ENCODE data around the gene ALG13. TPM values are rescaled to one million over a fixed set of nuclear protein-coding genes. Genes with fewer than 3 reads are reported as not detected.
"Not testable (repeated sequence)": the region's sequence is repeated elsewhere in the genome, so short reads cannot be mapped to it uniquely, and the experiment has no call there.

Gene ALG13
- polyA plus RNA-seq, 4 donors, result 43.2 to 57.7 (median 51.5) TPM

GRCh38 chrX:111743316-111743715 lies 62.3 kb downstream of the ALG13 start:
- no peak for DNase-seq (ENCODE audit: low read depth in 4 of 4, low spot score in 3 of 4)

GRCh38 chrX:111756486-111756885 lies 75.5 kb downstream of the ALG13 start:
- no peak for DNase-seq (ENCODE audit: low read depth in 4 of 4, low spot score in 3 of 4)

- DNase-seq (ENCODE audit: low read depth in 4 of 4, low spot score in 3 of 4), result no peak
Measured at GRCh38 chrX:111759686-111760085, 78.7 kb downstream of the ALG13 start.

- DNase-seq (ENCODE audit: low read depth in 4 of 4, low spot score in 3 of 4), result no peak
Measured at GRCh38 chrX:111761578-111762135, 80.7 kb downstream of the ALG13 start.

- DNase-seq (ENCODE audit: low read depth in 4 of 4, low spot score in 3 of 4), result no peak
Measured at GRCh38 chrX:111778591-111778990, 97.6 kb downstream of the ALG13 start.

GRCh38 chrX:111779582-111779981 lies 98.6 kb downstream of the ALG13 start:
- DNase-seq (ENCODE audit: low read depth in 4 of 4, low spot score in 3 of 4), result no peak

- no peak for DNase-seq (ENCODE audit: low read depth in 4 of 4, low spot score in 3 of 4)
Measured at GRCh38 chrX:111784667-111785066, 103.7 kb downstream of the ALG13 start.

- not testable (repeated sequence) for DNase-seq (ENCODE audit: low read depth in 4 of 4, low spot score in 3 of 4)
Measured at GRCh38 chrX:111790054-111790453, 109.1 kb downstream of the ALG13 start.

Other genes starting within 250 kb of the ALG13 start
- under 1 TPM in 2 of 4 donors, not detected in 2; 0.05 to 0.06 TPM for gene SERTM2, start 169.5 kb upstream of the ALG13 start, polyA plus RNA-seq (ENCODE audit: insufficient read length in 4 of 4)
- under 1 TPM; 0.06 to 0.17 (median 0.12) TPM for gene TRPC5OS, start 195.0 kb downstream of the ALG13 start, polyA plus RNA-seq (ENCODE audit: insufficient read length in 4 of 4)

All from right renal pelvis (tissue), 4 donors.